Upper lobe of left lung (tissue), 4 donors: Measurements from ENCODE around the gene SPARCL1.

ENCODE experiments used
- CTCF ChIP-seq, 6 experiments: fragments of 450-650 bp in 4 of 6; fragments of 200-600 bp in 2 of 6; sonication (generic) in 2 of 6; IDR thresholded peaks; one replicate each; pipeline ENCODE4 v1.5.1; 2016 to 2019; ENCODE audit warnings: antibody characterized with exemption in 6 of 6
- EP300 ChIP-seq, 4 donors: sonication (generic); formaldehyde crosslinking; IDR thresholded peaks; one replicate each; pipeline ENCODE4 v1.5.1; 2017; ENCODE audit warnings: antibody characterized with exemption in 4 of 4, control low read depth in 2 of 4
- POLR2A ChIP-seq, 4 donors: fragments of 450-650 bp; IDR thresholded peaks; one replicate each; pipeline ENCODE4 v1.5.1; 2016 to 2017; ENCODE audit warnings: antibody characterized with exemption in 4 of 4, mild to moderate bottlenecking in 2 of 4
- POLR2AphosphoS5 ChIP-seq, 2 donors: sonication (generic); formaldehyde crosslinking; IDR thresholded peaks; one replicate each; pipeline ENCODE4 v1.5.1; 2017; ENCODE audit warnings: antibody characterized with exemption in 2 of 2

- no peak for TF ChIP-seq CTCF (IDR thresholded peaks at IDR 0.05)
- no peak for TF ChIP-seq POLR2A (IDR thresholded peaks at IDR 0.05)
- no peak for TF ChIP-seq EP300 (IDR thresholded peaks at IDR 0.05)
- TF ChIP-seq POLR2AphosphoS5 (IDR thresholded peaks at IDR 0.05): no peak
These were observed 36.6 kb upstream of the SPARCL1 start for GRCh38 chr4:87565746-87566145.
